A549 (cell line): Measurements from ENCODE around the gene S1PR4.

Experiments
- EP300 ChIP-seq, 2 experiments: fragments of >200 bp; sonication (Bioruptor Twin); formaldehyde crosslinking; IDR thresholded peaks; 2 replicates in 1 of 2; 3 replicates in 1 of 2; pipeline ENCODE4 v1.6.1; 2016 to 2017
- POLR2A ChIP-seq: IDR thresholded peaks from 2 replicates; pipeline ENCODE4 v1.6.1; 2012; ENCODE audit warnings: mild to moderate bottlenecking, low read length
- ZNF302 ChIP-seq: fragments of 250-450 bp; sonication (Bioruptor Pico); IDR thresholded peaks from 2 replicates; pipeline ENCODE4 v1.9.0; 2021; ENCODE audit warnings: inconsistent platforms, mild to moderate bottlenecking, moderate library complexity
- TF ChIP-seq, protein P1 (sequence below): fragments of >200 bp; sonication (Bioruptor Twin); formaldehyde crosslinking; IDR thresholded peaks from 3 replicates; pipeline ENCODE4 v1.5.1; 2016

DNA sequence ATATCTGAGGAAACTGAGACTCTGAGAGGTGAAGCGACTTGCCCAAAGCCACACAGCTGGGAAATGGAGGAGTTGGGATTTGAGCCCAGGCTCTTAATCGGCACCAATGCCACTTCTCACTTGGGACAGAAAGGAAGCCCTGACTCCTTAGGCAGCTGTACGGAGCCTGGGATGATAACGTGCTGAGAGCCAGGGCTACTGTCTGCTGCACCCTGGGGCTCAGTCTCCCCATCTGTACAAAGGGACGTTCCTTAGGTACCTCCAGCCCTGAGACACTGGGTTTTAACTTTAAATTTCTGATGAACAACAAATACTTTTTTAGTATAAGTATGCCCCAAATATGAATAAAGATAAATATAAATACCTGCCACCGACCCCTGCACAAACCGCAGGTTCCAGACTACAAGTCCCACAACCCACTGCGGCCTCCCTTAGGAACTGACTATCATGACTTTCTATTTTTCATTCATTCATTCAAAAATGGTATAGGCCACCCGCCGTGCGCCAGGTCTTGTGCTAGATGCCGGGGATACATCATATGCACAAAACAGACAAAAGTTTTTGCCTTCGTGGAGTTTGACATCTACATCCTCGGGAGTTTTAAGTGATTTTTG lies 6.4 kb downstream of the S1PR4 start:
- TF ChIP-seq EP300 (IDR thresholded peaks at IDR 0.05) (no peak), POLR2A (no peak), ZNF302 (no peak)
- TF ChIP-seq, protein P1, sequence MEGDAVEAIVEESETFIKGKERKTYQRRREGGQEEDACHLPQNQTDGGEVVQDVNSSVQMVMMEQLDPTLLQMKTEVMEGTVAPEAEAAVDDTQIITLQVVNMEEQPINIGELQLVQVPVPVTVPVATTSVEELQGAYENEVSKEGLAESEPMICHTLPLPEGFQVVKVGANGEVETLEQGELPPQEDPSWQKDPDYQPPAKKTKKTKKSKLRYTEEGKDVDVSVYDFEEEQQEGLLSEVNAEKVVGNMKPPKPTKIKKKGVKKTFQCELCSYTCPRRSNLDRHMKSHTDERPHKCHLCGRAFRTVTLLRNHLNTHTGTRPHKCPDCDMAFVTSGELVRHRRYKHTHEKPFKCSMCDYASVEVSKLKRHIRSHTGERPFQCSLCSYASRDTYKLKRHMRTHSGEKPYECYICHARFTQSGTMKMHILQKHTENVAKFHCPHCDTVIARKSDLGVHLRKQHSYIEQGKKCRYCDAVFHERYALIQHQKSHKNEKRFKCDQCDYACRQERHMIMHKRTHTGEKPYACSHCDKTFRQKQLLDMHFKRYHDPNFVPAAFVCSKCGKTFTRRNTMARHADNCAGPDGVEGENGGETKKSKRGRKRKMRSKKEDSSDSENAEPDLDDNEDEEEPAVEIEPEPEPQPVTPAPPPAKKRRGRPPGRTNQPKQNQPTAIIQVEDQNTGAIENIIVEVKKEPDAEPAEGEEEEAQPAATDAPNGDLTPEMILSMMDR: no peak
